PC-9 (cell line): ENCODE measurements around the gene ASTN2.

ENCODE experiments used
- EZH2 ChIP-seq: fragments of 200-600 bp; sonication (generic); IDR thresholded peaks from 2 replicates; pipeline ENCODE4 v1.8.0; 2017; ENCODE audit warnings: antibody characterized with exemption, low read depth
- TF ChIP-seq, protein P1 (sequence below): fragments of 200-600 bp; sonication (generic); conservative IDR thresholded peaks from 2 replicates; pipeline ENCODE4 v1.6.1; 2017; ENCODE audit warnings: mixed run types, antibody characterized with exemption, mild to moderate bottlenecking, moderate library complexity

DNA sequence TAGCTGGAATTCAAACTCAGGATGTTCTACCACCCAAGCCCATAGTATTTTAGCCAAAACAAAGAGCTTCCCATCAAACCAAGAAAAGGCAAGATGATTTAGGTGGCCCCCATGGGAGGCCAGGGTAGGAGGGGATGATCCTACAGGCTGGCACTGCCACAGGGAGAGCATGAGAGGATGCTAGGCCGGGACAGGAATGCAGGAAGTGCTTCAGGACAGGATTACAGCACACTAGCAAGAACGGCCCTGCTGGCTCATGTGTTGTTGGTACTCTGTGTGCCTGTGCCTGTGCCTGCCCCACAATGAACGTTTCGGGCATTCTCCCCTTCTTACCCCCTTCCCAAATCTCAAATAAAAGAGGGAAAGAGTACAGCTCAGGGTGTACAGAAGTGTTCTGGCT, 838.5 kb downstream of the ASTN2 start:
- TF ChIP-seq, protein P1, sequence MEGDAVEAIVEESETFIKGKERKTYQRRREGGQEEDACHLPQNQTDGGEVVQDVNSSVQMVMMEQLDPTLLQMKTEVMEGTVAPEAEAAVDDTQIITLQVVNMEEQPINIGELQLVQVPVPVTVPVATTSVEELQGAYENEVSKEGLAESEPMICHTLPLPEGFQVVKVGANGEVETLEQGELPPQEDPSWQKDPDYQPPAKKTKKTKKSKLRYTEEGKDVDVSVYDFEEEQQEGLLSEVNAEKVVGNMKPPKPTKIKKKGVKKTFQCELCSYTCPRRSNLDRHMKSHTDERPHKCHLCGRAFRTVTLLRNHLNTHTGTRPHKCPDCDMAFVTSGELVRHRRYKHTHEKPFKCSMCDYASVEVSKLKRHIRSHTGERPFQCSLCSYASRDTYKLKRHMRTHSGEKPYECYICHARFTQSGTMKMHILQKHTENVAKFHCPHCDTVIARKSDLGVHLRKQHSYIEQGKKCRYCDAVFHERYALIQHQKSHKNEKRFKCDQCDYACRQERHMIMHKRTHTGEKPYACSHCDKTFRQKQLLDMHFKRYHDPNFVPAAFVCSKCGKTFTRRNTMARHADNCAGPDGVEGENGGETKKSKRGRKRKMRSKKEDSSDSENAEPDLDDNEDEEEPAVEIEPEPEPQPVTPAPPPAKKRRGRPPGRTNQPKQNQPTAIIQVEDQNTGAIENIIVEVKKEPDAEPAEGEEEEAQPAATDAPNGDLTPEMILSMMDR, result no peak
- TF ChIP-seq EZH2, result no peak
